Activated CD8-positive, alpha-beta memory T cell treated with anti-CD3 and anti-CD28 coated beads for 48 hours (primary cell): Measurements from ENCODE around the gene GREM2.

Source experiments
- DNase-seq, 3 experiments: peaks; one replicate each; pipeline ENCODE4 v3.0.0-alpha.2; 2020; ENCODE audit warnings: low read depth in 2 of 3, low spot score in 2 of 3

GREM2 gene

DNA sequence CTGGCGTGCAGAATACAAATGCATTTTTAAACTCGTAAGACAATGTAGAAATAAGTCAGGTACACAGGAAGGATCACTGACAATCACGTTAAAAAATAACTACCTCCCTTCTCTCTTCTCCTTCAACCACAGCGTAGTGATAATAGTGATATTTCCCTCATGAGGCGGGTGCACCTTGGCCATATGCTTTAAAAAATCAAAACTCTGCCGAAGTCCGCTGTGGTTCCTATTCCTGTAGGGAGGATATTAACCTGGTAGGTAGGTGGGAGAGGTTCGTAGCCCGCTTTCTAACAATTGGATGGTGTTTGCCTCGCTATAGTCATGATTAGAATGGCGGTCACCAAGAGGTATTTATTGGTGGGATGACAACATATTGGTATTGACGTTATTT lies 732 bp downstream of the GREM2 start:
- no peak for DNase-seq

DNA sequence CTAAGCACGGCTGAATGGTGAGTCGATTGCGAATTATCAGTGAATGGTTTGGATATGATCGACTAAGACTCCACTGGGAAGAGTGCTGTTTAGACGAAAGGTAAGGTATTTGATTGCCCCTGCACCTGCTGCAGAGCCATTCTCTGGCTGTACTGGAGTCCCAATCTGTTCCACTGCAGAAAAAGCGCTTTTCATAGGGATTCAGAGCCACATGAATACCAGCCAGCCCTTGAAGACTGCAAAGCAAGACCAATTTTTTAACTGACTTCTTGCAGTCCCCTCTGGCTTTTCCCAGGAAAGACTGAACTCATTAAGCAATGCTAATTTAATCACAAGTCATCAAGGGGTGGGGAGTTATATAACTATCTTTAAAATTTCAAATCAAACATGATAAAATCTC lies 1.3 kb downstream of the GREM2 start:
- no peak for DNase-seq

DNA sequence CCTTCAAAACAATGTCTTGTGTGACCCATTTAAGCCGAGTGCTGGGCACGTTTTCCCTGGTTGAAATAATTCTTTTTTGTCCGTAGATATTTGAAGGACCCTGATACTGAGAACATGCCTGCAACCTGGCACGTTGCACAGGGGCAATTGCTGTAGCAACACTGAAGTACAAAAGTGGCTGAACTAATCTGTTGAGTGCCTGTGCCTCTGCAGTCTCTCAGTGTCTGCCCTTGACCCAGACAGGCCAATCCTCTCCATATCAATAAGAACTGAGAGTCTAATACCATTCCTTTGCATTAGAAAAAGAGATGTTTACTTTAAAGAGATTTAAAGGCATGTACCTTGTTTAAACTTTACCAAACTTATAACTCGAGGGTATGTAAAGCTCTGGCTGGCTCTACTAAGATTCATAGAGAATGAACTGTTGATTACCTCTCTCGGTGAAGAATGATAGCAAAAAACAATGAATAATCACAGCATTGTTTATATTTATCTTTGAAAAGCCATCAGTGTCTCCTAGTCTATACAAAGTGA lies 2.4 kb downstream of the GREM2 start:
- no peak for DNase-seq

DNA sequence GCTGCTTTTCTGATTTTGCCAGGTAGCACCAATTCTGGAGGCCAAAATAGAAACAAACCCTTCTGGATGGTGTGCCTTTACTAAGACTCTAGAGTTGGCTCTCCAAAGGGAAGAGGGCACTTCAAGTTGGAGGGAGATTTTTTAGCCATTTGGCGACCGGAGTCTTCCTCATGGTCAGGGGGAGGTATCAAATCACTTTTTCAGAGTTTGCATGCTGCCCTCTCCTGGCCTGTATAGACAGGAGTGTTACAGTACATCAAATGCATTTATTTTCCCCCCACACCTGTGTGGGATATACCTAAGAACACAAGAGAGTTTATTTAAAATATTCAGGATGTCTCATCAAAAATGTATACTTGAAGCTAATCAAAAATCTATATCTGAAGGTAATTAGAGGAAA lies 3.2 kb downstream of the GREM2 start:
- DNase-seq, result no peak

DNA sequence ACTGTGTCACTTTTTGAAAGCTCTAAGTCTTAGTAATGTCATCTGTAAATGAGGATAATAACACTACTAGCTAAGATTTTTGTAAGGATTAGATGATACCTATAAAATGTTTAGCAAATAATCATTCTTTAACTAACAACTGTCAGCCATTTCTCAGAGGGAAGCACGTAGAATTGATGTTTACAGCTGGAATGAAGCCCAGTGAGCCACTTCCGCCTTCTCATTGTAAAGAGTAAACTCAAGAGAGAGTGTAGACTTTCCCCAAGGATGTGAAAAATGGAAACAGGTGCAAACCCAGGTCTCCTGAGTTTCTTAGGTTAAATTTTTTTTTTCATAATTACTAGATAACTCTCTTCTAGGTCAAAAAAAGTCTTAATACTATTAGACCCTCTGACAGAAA lies 4.9 kb downstream of the GREM2 start:
- DNase-seq, result no peak

DNA sequence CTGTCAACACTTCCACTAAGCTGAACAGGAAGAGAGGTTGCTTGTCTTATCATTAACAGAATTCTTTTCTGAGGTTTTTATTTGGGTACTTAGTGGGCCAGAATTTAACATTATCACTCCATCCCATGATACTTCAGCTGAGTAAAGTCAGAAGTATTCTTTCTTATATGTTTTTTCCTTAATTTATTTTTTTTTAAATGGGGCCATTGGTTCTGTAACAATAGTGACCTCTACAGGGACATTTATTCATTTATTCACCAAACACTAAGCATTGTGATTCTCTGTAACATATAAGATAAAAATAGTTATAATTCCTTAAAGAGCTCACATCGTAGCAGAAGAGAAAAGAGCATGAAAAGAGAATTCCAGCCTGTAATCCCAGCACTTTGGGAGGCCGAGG lies 9.8 kb downstream of the GREM2 start:
- DNase-seq, result no peak

DNA sequence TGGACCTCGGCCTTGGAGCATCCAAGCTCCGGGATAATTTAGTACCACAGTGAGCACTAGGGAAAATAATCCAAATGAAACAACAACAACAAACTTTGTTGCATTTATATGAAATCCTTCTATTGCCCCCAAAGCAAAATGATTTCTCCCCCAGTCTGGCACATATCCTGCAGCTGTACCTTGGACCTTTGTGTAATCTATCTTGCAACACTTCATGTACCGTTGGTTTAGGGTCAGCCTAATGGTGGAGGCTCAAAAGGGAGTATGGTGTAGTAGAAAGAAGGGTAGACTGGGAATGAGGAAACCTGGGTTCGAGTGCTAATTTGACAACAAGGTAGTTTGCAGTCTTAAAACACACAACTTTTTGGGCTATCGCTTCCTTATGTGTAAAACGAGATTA lies 12.1 kb downstream of the GREM2 start:
- DNase-seq, result no peak

DNA sequence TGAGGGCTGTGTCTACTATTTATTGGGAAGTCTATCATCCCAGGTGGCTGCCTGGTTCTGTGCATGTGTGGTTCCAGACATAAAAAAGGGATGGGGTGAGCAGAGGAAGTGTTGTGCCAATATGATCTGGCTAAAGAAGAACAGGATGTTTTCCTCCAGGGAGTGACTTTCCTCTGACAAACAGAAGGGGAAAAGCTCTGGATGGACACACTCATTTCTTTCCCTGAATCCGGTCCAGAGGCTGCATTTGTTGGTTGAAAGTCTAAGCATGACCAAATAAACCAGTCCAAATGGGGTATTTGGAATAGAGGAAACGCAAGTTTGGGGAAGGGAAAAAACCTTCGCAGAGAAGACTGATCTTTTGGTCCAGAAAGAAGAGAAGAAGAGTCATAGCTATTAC lies 12.7 kb downstream of the GREM2 start:
- no peak for DNase-seq

DNA sequence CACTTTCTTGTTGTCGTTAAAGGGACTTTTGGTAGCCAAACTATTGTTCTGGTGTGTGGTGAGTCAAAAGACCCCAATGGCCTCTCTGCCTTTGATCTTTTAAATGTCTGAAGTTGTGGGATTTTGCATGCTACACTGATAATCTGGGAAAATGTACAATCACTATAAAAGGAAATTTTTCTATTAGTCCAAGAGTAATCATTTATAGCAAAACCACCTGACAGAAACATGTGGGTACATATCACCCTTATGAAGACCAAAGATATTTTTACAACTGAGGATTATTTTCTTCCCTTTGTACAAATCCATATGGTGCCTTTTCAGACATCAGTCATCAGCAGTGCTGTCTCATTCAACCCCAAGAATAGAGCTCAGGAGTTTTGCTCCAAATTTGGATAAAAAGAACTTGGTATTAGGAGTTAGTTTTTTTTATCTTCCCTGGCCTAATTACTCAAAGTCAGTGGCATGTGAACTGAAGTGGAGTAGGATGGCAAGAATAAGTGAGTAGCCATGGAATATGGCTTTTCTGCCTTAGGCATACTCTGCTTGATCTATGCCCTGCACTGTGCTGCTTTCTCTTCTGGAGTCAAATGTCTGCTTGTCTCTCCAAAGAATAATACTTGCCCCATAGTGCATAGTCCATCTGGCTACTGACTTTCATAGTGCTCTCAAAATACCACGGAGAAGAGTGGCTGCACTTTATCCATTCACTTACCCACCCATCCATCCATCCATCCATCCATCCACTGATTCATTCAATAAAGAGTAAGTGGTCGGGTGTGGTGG lies 13.5 kb downstream of the GREM2 start:
- DNase-seq, result no peak

DNA sequence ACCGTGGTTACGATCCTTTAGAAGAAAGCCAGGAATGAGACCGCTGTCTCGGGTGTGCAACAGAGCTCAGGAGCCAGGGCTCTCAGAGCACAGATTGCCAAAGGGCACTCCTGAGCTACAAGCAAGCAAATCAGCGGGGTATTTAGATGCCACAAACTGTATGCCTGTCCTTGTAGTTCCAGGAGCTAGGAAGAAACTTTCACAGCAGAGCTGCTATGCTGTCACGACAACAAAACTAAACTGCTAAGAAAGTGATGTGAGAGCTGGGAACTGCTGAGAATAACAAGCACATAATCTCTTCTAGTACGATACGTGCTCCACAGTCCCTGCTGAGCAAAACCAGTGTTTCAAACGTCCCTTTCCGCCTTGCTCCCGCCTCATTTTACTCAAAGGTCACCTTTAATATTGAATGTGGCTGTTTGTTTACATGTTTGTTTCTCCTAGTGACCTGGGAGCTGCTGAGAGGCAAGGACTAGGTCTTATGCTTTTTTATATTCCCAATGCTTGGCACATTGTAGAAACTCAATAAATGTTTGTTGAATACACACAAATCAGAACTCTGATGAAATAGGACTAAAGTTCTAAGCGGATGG lies 14.7 kb downstream of the GREM2 start:
- DNase-seq, result no peak

DNA sequence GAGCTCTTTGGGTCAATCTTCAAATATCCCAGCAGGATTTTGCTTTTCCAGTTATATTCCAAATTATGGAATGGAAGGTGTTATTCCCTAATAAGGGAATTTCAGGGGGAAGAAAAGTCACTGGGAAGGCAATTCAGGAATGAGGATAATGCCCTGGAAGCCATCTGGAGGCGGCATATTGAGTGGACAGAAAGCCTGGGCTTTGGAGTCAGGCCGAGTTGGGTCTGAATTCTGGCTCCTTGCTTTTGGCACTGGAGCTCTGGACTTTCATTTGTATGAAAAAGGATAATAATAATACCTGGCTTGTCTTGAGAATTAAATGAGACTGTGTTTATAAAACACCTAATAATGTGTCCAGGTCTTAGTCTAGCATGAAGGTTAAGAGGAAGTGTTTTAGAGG lies 16.5 kb downstream of the GREM2 start:
- no peak for DNase-seq

DNA sequence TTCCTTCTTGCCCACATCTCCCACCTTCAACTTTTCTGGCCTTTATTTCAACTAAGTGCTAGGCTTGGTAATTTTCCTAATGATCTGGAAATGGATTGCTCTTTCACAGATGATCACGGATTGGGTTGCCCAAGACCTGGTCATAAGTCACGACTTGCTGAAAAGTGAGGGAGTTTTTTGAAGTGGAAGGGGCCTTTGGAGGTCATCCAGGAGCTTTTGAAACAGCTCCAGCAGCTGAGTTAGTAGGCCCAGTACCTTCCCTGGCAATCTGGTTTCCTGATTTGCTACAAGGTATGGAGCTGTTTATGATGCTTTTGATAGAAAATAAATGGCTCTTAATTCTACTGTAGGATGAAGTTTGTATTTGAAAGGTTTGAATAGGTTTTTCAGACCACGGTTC lies 20.4 kb downstream of the GREM2 start:
- no peak for DNase-seq

DNA sequence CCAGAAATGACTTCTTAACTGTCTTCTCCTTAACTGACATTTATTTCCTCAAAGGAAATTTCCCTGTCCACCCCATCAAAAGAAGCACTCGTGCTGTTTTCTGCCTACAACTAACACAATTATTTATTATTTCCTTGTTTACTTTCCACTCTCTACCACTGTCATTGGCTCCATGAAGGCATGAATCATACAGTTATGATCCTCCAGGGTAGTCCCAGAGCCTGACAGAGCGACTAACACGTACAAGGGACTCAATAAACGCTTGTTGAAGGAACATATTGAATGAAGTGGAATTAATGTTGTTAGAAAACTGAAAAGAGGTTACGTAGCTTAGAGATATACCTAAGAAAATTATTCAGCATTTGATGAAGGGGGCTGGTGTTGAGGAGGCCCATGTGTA lies 20.9 kb downstream of the GREM2 start:
- no peak for DNase-seq

DNA sequence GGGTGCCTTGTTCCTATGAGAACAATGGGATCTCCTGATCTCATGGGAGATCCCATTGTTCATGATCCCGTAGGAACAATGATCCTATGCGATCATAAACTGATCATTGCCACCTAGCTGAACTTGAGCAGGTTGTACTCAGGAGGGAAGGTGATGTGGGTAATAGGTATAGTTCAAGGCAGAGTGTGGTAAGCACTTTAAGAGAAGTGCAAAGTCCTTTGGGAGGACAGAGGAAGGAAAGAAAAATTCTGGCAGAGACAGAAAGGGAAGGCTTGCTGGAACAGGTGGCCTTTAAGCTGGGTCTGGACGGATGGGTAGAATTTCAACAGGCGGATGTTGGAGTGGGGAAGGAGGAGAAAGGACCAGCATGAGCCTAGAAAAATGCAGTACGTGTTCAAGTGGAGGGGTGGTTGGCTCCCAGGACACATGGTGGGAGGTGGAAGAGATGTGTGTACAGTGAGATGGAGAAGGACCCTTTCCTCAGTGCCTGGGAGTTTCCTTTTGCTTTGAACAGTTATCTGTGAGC lies 22.3 kb downstream of the GREM2 start:
- no peak for DNase-seq

DNA sequence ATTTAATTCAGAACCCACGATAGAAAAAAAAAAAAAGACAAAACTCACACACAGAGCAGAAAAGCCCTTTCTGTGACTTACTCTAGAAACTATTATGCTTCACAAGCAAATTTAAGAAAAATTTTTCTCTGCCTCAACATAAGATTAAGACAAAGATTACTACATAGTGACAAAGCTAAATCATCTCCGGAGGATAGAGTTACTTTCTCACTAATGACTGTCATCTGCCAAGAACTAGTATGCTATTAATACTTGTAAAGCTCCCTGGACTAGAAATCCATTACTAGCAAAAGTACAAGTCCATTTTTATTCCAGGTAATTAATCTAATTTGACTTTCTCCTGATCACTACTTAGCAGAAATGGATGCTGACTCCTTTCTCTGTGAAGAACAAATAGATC lies 25.9 kb downstream of the GREM2 start:
- DNase-seq, result no peak

DNA sequence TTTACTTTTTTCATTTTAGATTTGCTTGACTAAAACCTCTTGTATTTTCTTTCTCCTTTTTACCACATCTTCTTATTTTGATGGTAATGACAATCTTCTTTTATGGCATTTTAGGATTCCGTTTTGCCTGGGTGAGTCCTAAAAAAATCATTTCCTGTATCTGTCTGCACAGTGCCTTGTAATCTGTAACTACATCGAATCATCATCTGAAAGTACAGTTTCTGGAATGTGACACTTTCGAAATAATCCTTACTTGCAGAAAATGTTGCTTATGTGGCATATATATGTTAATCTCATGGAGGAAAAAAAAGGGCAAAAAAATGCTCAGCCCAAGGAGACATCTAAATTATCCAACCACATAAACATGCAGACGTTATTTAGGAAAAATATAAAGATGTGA lies 29.0 kb downstream of the GREM2 start:
- no peak for DNase-seq

DNA sequence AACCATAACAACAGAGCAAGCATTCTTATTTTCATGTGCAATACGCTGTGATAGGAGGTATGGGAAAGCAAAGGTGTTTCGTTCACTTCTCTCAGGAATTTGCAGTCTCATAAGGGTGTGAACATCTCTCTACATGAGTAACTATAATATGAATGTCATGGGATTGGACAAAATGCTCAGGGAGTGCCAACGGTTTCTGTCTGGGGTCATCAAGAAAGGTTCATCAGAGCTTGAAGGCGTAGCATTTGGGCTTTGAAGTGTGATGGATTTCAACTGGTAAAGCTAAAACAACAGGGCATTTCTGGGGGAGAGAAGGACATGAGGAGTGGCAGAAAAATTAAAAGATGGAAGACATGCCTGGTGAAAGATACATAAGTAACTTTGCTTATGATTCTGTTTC lies 32.4 kb downstream of the GREM2 start:
- no peak for DNase-seq

DNA sequence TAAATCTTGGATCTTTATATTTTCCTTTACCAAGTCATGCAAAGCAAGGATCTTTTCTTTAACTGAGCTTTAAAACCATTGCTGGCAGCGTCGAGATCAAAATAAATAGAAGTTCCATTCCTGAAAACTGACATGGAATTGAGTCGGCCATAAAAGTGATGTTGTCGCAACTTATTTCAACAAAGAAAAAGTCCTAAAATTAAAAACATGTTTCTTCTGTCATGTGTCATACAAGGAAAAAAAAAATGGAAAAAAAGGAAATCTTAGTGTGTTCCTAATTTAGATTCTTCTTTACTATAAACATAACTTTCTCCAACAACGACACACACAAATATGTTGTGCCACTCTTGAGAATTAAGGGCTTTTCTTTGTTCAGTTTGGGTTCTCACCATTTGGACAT lies 34.9 kb downstream of the GREM2 start:
- DNase-seq, result no peak

DNA sequence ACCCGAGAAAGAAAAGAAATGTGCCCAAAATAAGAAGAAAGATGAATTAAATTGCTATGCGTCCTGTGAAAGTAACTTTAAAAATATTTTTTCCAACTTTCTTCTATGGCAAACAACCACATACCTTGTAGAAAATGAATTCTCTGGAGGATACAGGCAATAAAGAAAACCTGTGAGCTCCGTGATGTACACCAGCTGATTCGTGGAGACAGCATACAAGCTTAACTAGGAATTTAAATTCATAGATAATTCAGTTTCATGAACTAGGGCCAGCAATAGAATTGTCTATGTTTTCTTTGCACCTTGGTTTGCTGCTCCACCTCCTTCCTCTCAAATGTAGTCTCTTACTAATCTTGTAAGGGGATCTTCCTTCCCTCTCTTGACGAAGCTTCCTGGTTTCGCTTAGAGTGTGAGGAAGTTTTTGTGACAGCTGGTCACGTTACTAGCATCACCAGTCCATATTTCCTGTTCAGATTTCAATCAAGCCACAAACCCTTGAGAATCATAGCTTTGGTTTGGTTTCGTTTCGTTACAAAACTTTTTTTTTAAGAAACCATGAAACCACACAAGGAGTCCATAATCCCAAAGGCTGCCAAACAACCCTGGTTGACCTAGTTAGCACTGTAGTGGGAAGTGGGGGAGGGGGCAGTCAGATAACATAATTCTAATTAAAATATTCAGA lies 35.8 kb downstream of the GREM2 start:
- DNase-seq, result peak in 1 of 3 experiments; percentile 0

DNA sequence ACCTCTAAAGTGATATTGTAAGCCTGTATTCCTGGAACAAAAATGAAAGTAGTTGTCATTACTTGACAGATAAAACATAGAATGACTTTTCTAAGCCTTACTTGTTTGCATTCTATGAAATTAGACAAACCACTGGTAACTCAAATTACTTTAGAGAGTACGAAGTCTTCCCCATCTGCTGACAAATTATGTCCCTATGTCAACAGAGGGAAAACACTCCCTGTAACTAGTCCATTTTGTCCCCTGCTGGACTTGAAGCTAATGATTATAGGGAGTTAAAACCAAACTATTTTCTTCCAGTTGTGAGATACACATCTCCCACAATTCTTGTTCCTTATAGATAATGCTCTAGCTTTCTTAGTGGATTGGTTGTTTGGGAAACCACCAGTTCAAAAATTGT lies 39.6 kb downstream of the GREM2 start:
- no peak for DNase-seq

DNA sequence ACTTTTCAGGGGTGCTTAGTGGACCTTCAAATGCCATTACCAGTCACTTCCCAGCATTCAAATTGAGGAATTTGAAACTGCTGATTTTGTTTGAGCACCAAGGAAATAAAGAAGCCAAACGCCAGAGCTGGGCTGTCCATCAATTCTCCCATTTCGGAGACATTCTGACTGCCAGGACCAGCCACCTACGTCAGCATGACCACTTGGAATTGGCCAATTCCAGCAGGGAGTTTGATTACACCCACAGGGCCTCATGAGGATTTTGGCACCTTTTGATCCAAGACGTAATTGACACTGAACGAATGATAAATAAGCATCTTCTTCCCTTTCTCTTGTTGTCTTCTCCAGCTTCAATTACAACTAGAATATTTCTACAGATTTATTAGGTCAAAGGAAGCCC lies 40.2 kb downstream of the GREM2 start:
- no peak for DNase-seq

DNA sequence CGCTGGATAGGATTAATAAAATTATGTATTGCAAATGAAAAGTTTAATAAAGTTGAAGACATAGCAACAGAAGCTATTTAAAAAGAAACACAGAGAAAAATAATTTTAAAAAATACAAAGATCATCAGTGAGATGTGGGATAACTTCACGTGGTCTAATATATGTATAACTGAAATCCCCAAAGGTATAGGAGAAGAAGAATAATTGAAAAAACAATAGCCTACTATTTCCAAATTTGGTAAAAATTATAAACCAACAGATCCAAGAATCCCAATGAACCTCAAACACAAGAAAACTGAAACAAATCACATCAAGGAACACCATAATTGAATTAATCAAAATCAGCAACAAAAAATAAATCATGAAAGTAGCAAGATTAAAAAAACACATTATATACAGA lies 44.9 kb downstream of the GREM2 start:
- DNase-seq, result no peak
